OCI-LY7 (cell line): Measurements from ENCODE around the gene EFNA5.

ENCODE experiments used
- EZH2phosphoT487 ChIP-seq: fragments of 200-600 bp; sonication (generic); IDR thresholded peaks from 2 replicates; pipeline ENCODE4 v1.6.1; 2018; ENCODE audit warnings: low read depth, borderline replicate concordance, mild to moderate bottlenecking, mixed run types, antibody characterized with exemption, low read length, moderate library complexity, mixed read lengths
- TF ChIP-seq, protein P1 (sequence below): fragments of 200-600 bp; sonication (generic); conservative IDR thresholded peaks from 2 replicates; pipeline ENCODE4 v1.5.1; 2014; ENCODE audit warnings: mild to moderate bottlenecking, antibody characterized with exemption, low read length, moderate library complexity, mixed read lengths

DNA sequence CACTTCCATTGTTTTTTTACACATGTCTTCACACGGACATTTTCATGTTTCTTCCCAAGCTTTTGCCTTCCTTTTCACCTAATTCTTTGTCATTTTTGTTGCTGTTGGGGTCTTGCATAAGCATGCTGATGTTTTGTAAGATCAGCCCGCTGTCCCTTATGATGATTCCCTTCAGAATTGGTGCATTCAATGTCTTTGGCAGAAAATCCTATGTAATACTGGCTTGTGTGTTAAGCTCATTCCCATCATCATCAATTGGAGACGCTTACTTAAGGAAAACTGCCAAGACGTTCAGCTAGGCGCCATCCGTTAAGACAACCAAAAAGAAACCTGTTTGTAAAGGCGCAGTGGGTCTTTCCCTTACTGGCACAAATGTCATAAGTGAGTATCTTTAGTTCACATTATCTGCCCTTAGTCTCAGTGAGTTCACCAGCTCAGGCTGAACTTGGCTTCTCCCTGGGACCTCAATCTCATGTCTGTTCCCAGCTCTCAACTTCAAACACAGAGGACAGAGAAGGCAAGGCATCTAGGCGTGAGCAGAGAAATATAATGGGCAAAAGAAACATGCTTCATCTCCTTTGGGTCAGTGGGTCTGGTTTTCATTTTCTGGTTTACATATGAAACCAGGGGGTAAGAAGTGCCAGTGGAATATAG, 97.9 kb downstream of the EFNA5 start:
- TF ChIP-seq, protein P1, sequence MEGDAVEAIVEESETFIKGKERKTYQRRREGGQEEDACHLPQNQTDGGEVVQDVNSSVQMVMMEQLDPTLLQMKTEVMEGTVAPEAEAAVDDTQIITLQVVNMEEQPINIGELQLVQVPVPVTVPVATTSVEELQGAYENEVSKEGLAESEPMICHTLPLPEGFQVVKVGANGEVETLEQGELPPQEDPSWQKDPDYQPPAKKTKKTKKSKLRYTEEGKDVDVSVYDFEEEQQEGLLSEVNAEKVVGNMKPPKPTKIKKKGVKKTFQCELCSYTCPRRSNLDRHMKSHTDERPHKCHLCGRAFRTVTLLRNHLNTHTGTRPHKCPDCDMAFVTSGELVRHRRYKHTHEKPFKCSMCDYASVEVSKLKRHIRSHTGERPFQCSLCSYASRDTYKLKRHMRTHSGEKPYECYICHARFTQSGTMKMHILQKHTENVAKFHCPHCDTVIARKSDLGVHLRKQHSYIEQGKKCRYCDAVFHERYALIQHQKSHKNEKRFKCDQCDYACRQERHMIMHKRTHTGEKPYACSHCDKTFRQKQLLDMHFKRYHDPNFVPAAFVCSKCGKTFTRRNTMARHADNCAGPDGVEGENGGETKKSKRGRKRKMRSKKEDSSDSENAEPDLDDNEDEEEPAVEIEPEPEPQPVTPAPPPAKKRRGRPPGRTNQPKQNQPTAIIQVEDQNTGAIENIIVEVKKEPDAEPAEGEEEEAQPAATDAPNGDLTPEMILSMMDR, result no peak
- no peak for TF ChIP-seq EZH2phosphoT487
